ENCODE results near the gene KCNT2. TPM values are rescaled to one million over a fixed set of nuclear protein-coding genes. Genes with fewer than 3 reads are reported as not detected.

The KCNT2 gene
- total RNA-seq, 4 donors from 2014 or later = 6.5 to 16.6 (median 8.0) TPM

- Histone ChIP-seq H3K27ac (replicated peaks in 1 of 4) (no peak overlapping the region), H3K4me1 (no peaks in the 10 kb centered on the region), H3K27me3 (no peaks in the 10 kb centered on the region), H3K4me3 (no peak overlapping the region), H3K36me3 (no peaks in the 10 kb centered on the region), H3K9me3 (no peaks in the 10 kb centered on the region)
- WGBS = 96% methylated on average over 8 of the region's 8 CpGs
- DNase-seq (ENCODE audit: extremely low spot score) = no peak
- TF ChIP-seq POLR2AphosphoS5 (IDR thresholded peaks at IDR 0.05) (no peak), POLR2A (IDR thresholded peaks at IDR 0.05; ENCODE audit: low read depth) (no peak), CTCF (IDR thresholded peaks at IDR 0.05) (no peak), EP300 (IDR thresholded peaks at IDR 0.05) (no peak)
- intact Hi-C loops (cut with DNase I) = no loop called here
Observed at GRCh38 chr1:196183941-196184340, 424.3 kb downstream of the KCNT2 start.

- DNase-seq (ENCODE audit: extremely low spot score) = no peak
- intact Hi-C loops (cut with DNase I) = no loop called here
- no peaks in the 10 kb centered on the region for H3K27me3 ChIP-seq
- H3K4me1 ChIP-seq = no peaks in the 10 kb centered on the region
- no peaks in the 10 kb centered on the region for H3K36me3 ChIP-seq
- no peaks in the 10 kb centered on the region for H3K9me3 ChIP-seq
- TF ChIP-seq POLR2AphosphoS5 (IDR thresholded peaks at IDR 0.05) (no peak), POLR2A (IDR thresholded peaks at IDR 0.05; ENCODE audit: low read depth) (no peak), EP300 (IDR thresholded peaks at IDR 0.05) (no peak), CTCF (IDR thresholded peaks at IDR 0.05) (no peak)
- no peak overlapping the region for H3K27ac ChIP-seq (replicated peaks in 1 of 4)
- H3K4me3 ChIP-seq = no peak overlapping the region
Observed at GRCh38 chr1:196181594-196181878, 426.7 kb downstream of the KCNT2 start.

- TF ChIP-seq POLR2AphosphoS5 (IDR thresholded peaks at IDR 0.05) = no peak
- TF ChIP-seq EP300 (IDR thresholded peaks at IDR 0.05) = no peak
- no peak for TF ChIP-seq POLR2A (IDR thresholded peaks at IDR 0.05; ENCODE audit: low read depth)
- TF ChIP-seq CTCF (IDR thresholded peaks at IDR 0.05) = no peak
- intact Hi-C loops (cut with DNase I) = no loop called here
- H3K9me3 ChIP-seq = no peaks in the 10 kb centered on the region
- DNase-seq (ENCODE audit: extremely low spot score) = no peak
- H3K4me1 ChIP-seq = no peaks in the 10 kb centered on the region
- no peaks in the 10 kb centered on the region for H3K27me3 ChIP-seq
- H3K36me3 ChIP-seq = no peaks in the 10 kb centered on the region
- no peak overlapping the region for H3K4me3 ChIP-seq
- H3K27ac ChIP-seq (replicated peaks in 1 of 4) = no peak overlapping the region
- WGBS = 39% methylated on average over 1 of the region's 1 CpG
Observed at GRCh38 chr1:196180847-196181593, 427.2 kb downstream of the KCNT2 start.

- Histone ChIP-seq H3K36me3 (no peaks in the 10 kb centered on the region), H3K27me3 (no peaks in the 10 kb centered on the region), H3K4me1 (no peaks in the 10 kb centered on the region), H3K4me3 (no peak overlapping the region), H3K9me3 (no peaks in the 10 kb centered on the region), H3K27ac (replicated peaks in 1 of 4) (no peak overlapping the region)
- TF ChIP-seq POLR2AphosphoS5 (IDR thresholded peaks at IDR 0.05) (no peak), POLR2A (IDR thresholded peaks at IDR 0.05; ENCODE audit: low read depth) (no peak), EP300 (IDR thresholded peaks at IDR 0.05) (no peak), CTCF (IDR thresholded peaks at IDR 0.05) (no peak)
- intact Hi-C loops (cut with DNase I) = no loop called here
- 35% methylated on average over 3 of the region's 3 CpGs for WGBS
- DNase-seq (ENCODE audit: extremely low spot score) = no peak
Observed at GRCh38 chr1:196178083-196178635, 430.1 kb downstream of the KCNT2 start.

Small RNA genes lying within 50 kb of the gene (small RNA-seq; reads per million reads assigned to genes)
- gene MIR4735 = 0 reads per million in 3 donors

Other genes starting within 250 kb of the KCNT2 start
- 10 to 100 TPM; 36.1 to 63.8 (median 53.1) TPM for gene CFH, start 43.6 kb upstream of the KCNT2 start, total RNA-seq
- gene CFHR3, start 166.4 kb upstream of the KCNT2 start, total RNA-seq = not detected
- gene CFHR1, start 211.3 kb upstream of the KCNT2 start, total RNA-seq = under 1 TPM in 1 of 4 donors, not detected in 3; 0.39 TPM